ENCODE results near the gene UBAC1.

The UBAC1 gene, protein sequence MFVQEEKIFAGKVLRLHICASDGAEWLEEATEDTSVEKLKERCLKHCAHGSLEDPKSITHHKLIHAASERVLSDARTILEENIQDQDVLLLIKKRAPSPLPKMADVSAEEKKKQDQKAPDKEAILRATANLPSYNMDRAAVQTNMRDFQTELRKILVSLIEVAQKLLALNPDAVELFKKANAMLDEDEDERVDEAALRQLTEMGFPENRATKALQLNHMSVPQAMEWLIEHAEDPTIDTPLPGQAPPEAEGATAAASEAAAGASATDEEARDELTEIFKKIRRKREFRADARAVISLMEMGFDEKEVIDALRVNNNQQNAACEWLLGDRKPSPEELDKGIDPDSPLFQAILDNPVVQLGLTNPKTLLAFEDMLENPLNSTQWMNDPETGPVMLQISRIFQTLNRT

GRCh38 chr9:135961277-135961715 is at the start of gene UBAC1:
UBAC1 (minus strand) TSS chr9:135961373; CDS start chr9:135961162, 211 bp downstream.
- Histone ChIP-seq H3K27me3 (ENCODE audit: control insufficient read depth in 1 of 2, insufficient read depth in 2 of 2, low read length in 2 of 2) (no peaks in the 10 kb centered on the region), H3K27ac (ENCODE audit: low read depth, low read length) (peak within 1 kb of the TSS; percentile 84), H3K9ac (ENCODE audit: low read depth in 1 of 2, low read length in 2 of 2) (peak within 1 kb of the TSS; percentile 78 to 80), H3K9me3 (ENCODE audit: control insufficient read depth in 1 of 2, low read length in 2 of 2) (no peaks in the 10 kb centered on the region), H3K4me1 (ENCODE audit: control insufficient read depth in 1 of 2, insufficient read depth in 2 of 2, low read length in 2 of 2) (peaks cover 11 to 14% of the 10 kb centered on the region in 2 donors), H3K36me3 (ENCODE audit: control insufficient read depth in 1 of 2, insufficient read depth in 2 of 2, low read length in 2 of 2) (no peaks in the 10 kb centered on the region), H3K4me3 (ENCODE audit: low read depth in 1 of 2, low read length in 2 of 2) (peak within 1 kb of the TSS; percentile 87 to 88)

DNA sequence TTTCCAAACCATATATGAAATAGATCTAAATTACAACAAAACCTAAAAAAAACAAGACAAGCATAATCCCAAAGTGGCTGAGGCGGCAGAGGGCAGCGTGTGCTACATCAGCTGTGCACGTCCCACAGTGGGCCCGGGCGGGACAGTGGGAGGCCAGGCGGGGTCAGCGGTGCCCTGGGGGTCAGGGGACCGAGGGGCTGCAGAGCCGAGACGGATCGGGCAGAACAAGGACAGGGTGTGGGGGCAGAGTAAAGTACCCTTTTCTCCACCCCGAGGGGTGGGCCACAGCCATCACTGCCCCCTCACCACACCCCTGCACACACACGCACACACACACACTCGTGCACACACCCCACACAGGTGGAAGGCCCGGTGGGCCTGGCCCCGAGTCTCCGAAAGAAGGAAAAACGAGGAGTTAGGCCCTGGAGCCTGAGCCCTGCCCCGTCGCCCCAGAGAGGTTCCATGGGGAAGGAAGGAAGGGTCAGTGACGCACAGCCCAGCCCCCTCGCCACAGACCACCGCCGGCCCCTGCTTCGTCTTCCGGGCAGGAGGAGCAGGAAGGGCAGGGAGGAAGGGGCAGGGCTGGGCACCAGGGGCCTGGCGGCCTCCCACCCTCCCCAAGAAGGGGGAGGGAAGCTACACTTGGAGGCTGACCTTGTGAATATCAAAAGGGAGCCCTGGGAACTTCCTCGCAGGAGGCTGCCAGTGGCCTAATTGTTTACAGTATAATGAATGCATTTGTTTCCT is 49.6 kb upstream of the UBAC1 start:
- no peak overlapping the region for H3K4me3 ChIP-seq (ENCODE audit: low read depth in 1 of 2, low read length in 2 of 2)
- peak overlapping the region; percentile 50 for H3K27ac ChIP-seq (ENCODE audit: low read depth, low read length)
- no peaks in the 10 kb centered on the region for H3K4me1 ChIP-seq (ENCODE audit: control insufficient read depth in 1 of 2, insufficient read depth in 2 of 2, low read length in 2 of 2)
- H3K9me3 ChIP-seq (ENCODE audit: control insufficient read depth in 1 of 2, low read length in 2 of 2): no peaks in the 10 kb centered on the region
- H3K9ac ChIP-seq (ENCODE audit: low read depth in 1 of 2, low read length in 2 of 2): no peak overlapping the region
- no peaks in the 10 kb centered on the region for H3K27me3 ChIP-seq (ENCODE audit: control insufficient read depth in 1 of 2, insufficient read depth in 2 of 2, low read length in 2 of 2)
- H3K36me3 ChIP-seq (ENCODE audit: control insufficient read depth in 1 of 2, insufficient read depth in 2 of 2, low read length in 2 of 2): peaks cover 0 to 21% of the 10 kb centered on the region in 2 donors

DNA sequence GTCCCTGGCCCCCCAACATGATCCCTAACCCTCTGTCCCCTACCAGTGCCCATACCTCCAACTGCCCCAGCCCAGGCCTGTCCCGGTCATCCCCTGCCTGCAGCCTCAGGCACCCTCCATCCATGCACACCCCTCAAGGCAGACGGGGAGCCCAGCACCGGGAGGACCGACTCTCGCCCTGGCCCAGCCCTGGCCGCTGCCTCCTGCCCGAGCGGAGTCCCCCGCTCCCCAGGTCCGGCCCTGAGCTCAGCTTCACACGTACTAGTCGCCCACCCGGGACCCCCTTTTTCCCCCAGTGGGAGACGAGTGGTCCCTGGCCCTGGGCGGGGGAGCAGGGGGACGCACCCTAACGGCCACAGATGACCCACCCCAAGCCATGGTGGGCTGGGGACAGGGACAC is 49.0 kb upstream of the UBAC1 start:
- Histone ChIP-seq H3K27me3 (ENCODE audit: control insufficient read depth in 1 of 2, insufficient read depth in 2 of 2, low read length in 2 of 2) (no peaks in the 10 kb centered on the region), H3K36me3 (ENCODE audit: control insufficient read depth in 1 of 2, insufficient read depth in 2 of 2, low read length in 2 of 2) (peaks cover 0 to 21% of the 10 kb centered on the region in 2 donors), H3K9ac (ENCODE audit: low read depth in 1 of 2, low read length in 2 of 2) (no peak overlapping the region), H3K4me3 (ENCODE audit: low read depth in 1 of 2, low read length in 2 of 2) (no peak overlapping the region), H3K9me3 (ENCODE audit: control insufficient read depth in 1 of 2, low read length in 2 of 2) (no peaks in the 10 kb centered on the region), H3K4me1 (ENCODE audit: control insufficient read depth in 1 of 2, insufficient read depth in 2 of 2, low read length in 2 of 2) (no peaks in the 10 kb centered on the region), H3K27ac (ENCODE audit: low read depth, low read length) (peak overlapping the region; percentile 50)

GRCh38 chr9:136009516-136009915 is 48.3 kb upstream of the UBAC1 start:
- Histone ChIP-seq H3K9me3 (ENCODE audit: control insufficient read depth in 1 of 2, low read length in 2 of 2) (no peaks in the 10 kb centered on the region), H3K27me3 (ENCODE audit: control insufficient read depth in 1 of 2, insufficient read depth in 2 of 2, low read length in 2 of 2) (no peaks in the 10 kb centered on the region), H3K27ac (ENCODE audit: low read depth, low read length) (no peak overlapping the region), H3K4me1 (ENCODE audit: control insufficient read depth in 1 of 2, insufficient read depth in 2 of 2, low read length in 2 of 2) (no peaks in the 10 kb centered on the region), H3K36me3 (ENCODE audit: control insufficient read depth in 1 of 2, insufficient read depth in 2 of 2, low read length in 2 of 2) (peaks cover 0 to 18% of the 10 kb centered on the region in 2 donors), H3K9ac (ENCODE audit: low read depth in 1 of 2, low read length in 2 of 2) (no peak overlapping the region), H3K4me3 (ENCODE audit: low read depth in 1 of 2, low read length in 2 of 2) (no peak overlapping the region)

DNA sequence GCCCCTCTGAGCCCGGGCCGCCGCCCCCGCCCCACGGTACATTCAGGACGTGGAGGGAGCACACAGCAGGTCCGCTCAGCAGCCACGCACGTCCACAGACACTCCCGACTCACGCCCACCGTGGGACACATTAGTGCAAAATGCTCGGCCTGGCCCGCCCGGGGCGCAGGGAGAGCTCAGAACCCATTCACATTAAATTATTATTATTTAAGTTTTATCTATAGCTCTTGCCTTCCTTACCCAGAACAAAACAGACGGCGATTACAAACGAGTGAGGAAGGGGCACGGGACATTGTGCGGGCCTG is 47.5 kb upstream of the UBAC1 start:
- Histone ChIP-seq H3K27ac (ENCODE audit: low read depth, low read length) (no peak overlapping the region), H3K9ac (ENCODE audit: low read depth in 1 of 2, low read length in 2 of 2) (no peak overlapping the region), H3K4me3 (ENCODE audit: low read depth in 1 of 2, low read length in 2 of 2) (no peak overlapping the region), H3K4me1 (ENCODE audit: control insufficient read depth in 1 of 2, insufficient read depth in 2 of 2, low read length in 2 of 2) (no peaks in the 10 kb centered on the region), H3K9me3 (ENCODE audit: control insufficient read depth in 1 of 2, low read length in 2 of 2) (no peaks in the 10 kb centered on the region), H3K36me3 (ENCODE audit: control insufficient read depth in 1 of 2, insufficient read depth in 2 of 2, low read length in 2 of 2) (peaks cover 0 to 18% of the 10 kb centered on the region in 2 donors), H3K27me3 (ENCODE audit: control insufficient read depth in 1 of 2, insufficient read depth in 2 of 2, low read length in 2 of 2) (no peaks in the 10 kb centered on the region)

GRCh38 chr9:136007934-136008692 is 46.9 kb upstream of the UBAC1 start:
- no peaks in the 10 kb centered on the region for H3K27me3 ChIP-seq (ENCODE audit: control insufficient read depth in 1 of 2, insufficient read depth in 2 of 2, low read length in 2 of 2)
- no peak overlapping the region for H3K9ac ChIP-seq (ENCODE audit: low read depth in 1 of 2, low read length in 2 of 2)
- H3K4me1 ChIP-seq (ENCODE audit: control insufficient read depth in 1 of 2, insufficient read depth in 2 of 2, low read length in 2 of 2): no peaks in the 10 kb centered on the region
- H3K27ac ChIP-seq (ENCODE audit: low read depth, low read length): no peak overlapping the region
- H3K9me3 ChIP-seq (ENCODE audit: control insufficient read depth in 1 of 2, low read length in 2 of 2): no peaks in the 10 kb centered on the region
- no peak overlapping the region for H3K4me3 ChIP-seq (ENCODE audit: low read depth in 1 of 2, low read length in 2 of 2)
- peaks cover 0 to 16% of the 10 kb centered on the region in 2 donors for H3K36me3 ChIP-seq (ENCODE audit: control insufficient read depth in 1 of 2, insufficient read depth in 2 of 2, low read length in 2 of 2)

DNA sequence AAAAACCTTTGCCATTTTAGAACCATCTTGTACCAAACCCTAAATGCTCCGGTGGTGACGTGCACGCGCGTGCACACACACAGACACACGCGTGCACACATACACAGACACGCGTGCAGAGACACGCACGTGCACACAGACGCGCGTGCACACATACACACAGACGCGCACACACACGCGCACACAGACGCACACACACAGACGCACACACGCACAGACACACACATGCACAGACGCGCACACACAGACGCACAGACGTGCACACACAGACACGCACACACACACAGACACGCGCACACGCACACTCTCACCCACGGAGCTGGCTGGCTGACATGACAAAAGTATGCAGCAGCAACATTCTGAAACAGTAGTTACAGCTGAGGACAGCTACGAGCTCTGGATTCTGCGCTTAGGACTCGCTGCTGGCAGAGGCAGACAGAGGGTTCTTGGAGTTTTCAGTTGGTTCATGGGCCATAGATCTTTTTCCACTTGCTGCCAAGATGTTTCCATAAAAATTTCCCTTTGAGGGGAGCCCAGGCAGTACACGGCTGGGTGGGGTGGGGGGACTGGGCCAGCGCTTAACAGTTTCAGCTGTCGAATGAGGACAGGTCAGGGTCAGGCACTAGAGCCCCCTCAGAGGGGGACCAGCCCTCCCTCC is 46.2 kb upstream of the UBAC1 start:
- Histone ChIP-seq H3K9me3 (ENCODE audit: control insufficient read depth in 1 of 2, low read length in 2 of 2) (no peaks in the 10 kb centered on the region), H3K4me1 (ENCODE audit: control insufficient read depth in 1 of 2, insufficient read depth in 2 of 2, low read length in 2 of 2) (no peaks in the 10 kb centered on the region), H3K9ac (ENCODE audit: low read depth in 1 of 2, low read length in 2 of 2) (no peak overlapping the region), H3K27me3 (ENCODE audit: control insufficient read depth in 1 of 2, insufficient read depth in 2 of 2, low read length in 2 of 2) (no peaks in the 10 kb centered on the region), H3K4me3 (ENCODE audit: low read depth in 1 of 2, low read length in 2 of 2) (no peak overlapping the region), H3K27ac (ENCODE audit: low read depth, low read length) (no peak overlapping the region), H3K36me3 (ENCODE audit: control insufficient read depth in 1 of 2, insufficient read depth in 2 of 2, low read length in 2 of 2) (peaks cover 0 to 15% of the 10 kb centered on the region in 2 donors)

- H3K4me1 ChIP-seq (ENCODE audit: control insufficient read depth in 1 of 2, insufficient read depth in 2 of 2, low read length in 2 of 2): no peaks in the 10 kb centered on the region
- H3K36me3 ChIP-seq (ENCODE audit: control insufficient read depth in 1 of 2, insufficient read depth in 2 of 2, low read length in 2 of 2): peaks cover 0 to 11% of the 10 kb centered on the region in 2 donors
- H3K27ac ChIP-seq (ENCODE audit: low read depth, low read length): no peak overlapping the region
- no peaks in the 10 kb centered on the region for H3K27me3 ChIP-seq (ENCODE audit: control insufficient read depth in 1 of 2, insufficient read depth in 2 of 2, low read length in 2 of 2)
- no peaks in the 10 kb centered on the region for H3K9me3 ChIP-seq (ENCODE audit: control insufficient read depth in 1 of 2, low read length in 2 of 2)
- H3K9ac ChIP-seq (ENCODE audit: low read depth in 1 of 2, low read length in 2 of 2): no peak overlapping the region
- H3K4me3 ChIP-seq (ENCODE audit: low read depth in 1 of 2, low read length in 2 of 2): no peak overlapping the region
Measured at GRCh38 chr9:136006169-136006568, 45.0 kb upstream of the UBAC1 start.

- no peak overlapping the region for H3K27ac ChIP-seq (ENCODE audit: low read depth, low read length)
- H3K36me3 ChIP-seq (ENCODE audit: control insufficient read depth in 1 of 2, insufficient read depth in 2 of 2, low read length in 2 of 2): peaks cover 0 to 8% of the 10 kb centered on the region in 2 donors
- no peaks in the 10 kb centered on the region for H3K4me1 ChIP-seq (ENCODE audit: control insufficient read depth in 1 of 2, insufficient read depth in 2 of 2, low read length in 2 of 2)
- H3K9me3 ChIP-seq (ENCODE audit: control insufficient read depth in 1 of 2, low read length in 2 of 2): no peaks in the 10 kb centered on the region
- no peaks in the 10 kb centered on the region for H3K27me3 ChIP-seq (ENCODE audit: control insufficient read depth in 1 of 2, insufficient read depth in 2 of 2, low read length in 2 of 2)
- no peak overlapping the region for H3K9ac ChIP-seq (ENCODE audit: low read depth in 1 of 2, low read length in 2 of 2)
- H3K4me3 ChIP-seq (ENCODE audit: low read depth in 1 of 2, low read length in 2 of 2): no peak overlapping the region
Measured at GRCh38 chr9:136004712-136005111, 43.5 kb upstream of the UBAC1 start.

Measured in duodenal mucosa (tissue), 2 donors.